ENCODE measurements around the gene DENND2C.

DNA sequence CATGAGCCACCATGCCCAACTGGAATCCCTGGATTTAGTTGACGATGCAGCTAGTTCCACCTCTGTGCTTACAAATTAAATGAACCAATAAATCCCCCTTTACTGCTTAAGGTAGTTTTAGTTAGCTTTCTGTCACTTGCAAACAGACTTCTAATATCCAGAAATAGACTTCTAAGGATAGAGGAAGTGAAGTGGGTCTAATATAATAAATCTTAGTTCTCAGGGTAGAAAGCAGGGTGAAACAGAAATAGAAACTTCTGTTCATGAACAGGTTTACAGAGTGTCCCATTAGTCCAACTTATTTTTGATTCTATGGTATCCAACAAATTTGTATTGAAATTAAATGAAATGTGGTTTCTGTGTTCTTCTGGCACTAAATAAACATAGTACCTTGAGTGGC lies 108.5 kb downstream of the DENND2C start:
- TF ChIP-seq, protein P1, sequence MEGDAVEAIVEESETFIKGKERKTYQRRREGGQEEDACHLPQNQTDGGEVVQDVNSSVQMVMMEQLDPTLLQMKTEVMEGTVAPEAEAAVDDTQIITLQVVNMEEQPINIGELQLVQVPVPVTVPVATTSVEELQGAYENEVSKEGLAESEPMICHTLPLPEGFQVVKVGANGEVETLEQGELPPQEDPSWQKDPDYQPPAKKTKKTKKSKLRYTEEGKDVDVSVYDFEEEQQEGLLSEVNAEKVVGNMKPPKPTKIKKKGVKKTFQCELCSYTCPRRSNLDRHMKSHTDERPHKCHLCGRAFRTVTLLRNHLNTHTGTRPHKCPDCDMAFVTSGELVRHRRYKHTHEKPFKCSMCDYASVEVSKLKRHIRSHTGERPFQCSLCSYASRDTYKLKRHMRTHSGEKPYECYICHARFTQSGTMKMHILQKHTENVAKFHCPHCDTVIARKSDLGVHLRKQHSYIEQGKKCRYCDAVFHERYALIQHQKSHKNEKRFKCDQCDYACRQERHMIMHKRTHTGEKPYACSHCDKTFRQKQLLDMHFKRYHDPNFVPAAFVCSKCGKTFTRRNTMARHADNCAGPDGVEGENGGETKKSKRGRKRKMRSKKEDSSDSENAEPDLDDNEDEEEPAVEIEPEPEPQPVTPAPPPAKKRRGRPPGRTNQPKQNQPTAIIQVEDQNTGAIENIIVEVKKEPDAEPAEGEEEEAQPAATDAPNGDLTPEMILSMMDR (IDR thresholded peaks at IDR 0.05), result no peak
- no peak for TF ChIP-seq POLR2A (IDR thresholded peaks at IDR 0.05)

Measured in testis (tissue), 2 donors.